ENCODE measurements around the gene NUP35. TPM values are rescaled to one million over a fixed set of nuclear protein-coding genes. Genes with fewer than 3 reads are reported as not detected.

The NUP35 gene
- total and polyA plus RNA-seq, 2 donors (not counting 1 experiment from before 2014, with no cell fraction given) = 8.9 to 10.0 TPM

DNA sequence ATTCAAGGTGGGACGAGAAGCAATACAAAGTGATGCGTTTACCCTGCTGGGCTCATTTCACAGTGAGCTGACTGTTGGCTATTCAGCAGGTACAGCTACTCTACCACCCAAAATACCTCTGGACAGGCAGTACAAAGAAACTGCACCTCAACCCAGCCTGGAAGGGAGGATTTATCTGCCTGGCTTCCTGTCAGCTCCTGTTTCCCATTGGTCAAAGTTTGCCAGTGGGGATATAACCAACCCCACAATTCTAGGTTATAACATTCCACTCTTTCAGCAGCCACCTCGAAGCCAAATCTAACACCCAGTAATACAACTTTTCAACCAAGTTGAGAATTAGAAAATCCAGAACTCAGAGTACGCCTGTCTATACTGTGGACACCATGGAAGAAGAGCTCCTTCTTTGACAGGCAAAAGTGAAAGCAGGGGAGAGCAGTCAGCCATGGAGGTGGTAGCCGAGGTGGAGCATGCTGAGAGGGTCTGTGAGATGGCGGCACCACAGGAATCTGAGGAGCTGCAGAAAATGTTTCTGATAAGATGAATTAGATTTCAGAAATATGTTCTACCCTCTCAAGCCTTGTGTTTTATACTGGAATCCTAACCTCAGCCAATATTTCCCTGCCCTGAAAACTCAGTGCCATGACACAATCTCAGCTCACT is 34.9 kb upstream of the NUP35 start:
- H2AFZ ChIP-seq (ENCODE audit: low read length) = no peak overlapping the region
- no peak for TF ChIP-seq EZH2 (IDR thresholded peaks at IDR 0.05; ENCODE audit: low read length, missing control alignments)
- TF ChIP-seq, protein P1, sequence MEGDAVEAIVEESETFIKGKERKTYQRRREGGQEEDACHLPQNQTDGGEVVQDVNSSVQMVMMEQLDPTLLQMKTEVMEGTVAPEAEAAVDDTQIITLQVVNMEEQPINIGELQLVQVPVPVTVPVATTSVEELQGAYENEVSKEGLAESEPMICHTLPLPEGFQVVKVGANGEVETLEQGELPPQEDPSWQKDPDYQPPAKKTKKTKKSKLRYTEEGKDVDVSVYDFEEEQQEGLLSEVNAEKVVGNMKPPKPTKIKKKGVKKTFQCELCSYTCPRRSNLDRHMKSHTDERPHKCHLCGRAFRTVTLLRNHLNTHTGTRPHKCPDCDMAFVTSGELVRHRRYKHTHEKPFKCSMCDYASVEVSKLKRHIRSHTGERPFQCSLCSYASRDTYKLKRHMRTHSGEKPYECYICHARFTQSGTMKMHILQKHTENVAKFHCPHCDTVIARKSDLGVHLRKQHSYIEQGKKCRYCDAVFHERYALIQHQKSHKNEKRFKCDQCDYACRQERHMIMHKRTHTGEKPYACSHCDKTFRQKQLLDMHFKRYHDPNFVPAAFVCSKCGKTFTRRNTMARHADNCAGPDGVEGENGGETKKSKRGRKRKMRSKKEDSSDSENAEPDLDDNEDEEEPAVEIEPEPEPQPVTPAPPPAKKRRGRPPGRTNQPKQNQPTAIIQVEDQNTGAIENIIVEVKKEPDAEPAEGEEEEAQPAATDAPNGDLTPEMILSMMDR (conservative IDR thresholded peaks at IDR 0.05 in 1 of 2, IDR thresholded peaks at IDR 0.05 in 1 of 2; ENCODE audit: low read depth in 1 of 2, low read length in 2 of 2) = no peak
- no peaks in the 10 kb centered on the region for H3K4me1 ChIP-seq (ENCODE audit: control insufficient read depth, extremely low read depth, insufficient read depth, low read length)
- no peak overlapping the region for H3K27ac ChIP-seq (ENCODE audit: insufficient read depth, low read length)
- H3K9ac ChIP-seq (ENCODE audit: insufficient read depth, low read length) = no peak overlapping the region
- no peaks in the 10 kb centered on the region for H3K27me3 ChIP-seq (ENCODE audit: control insufficient read depth, insufficient read depth, low read length)
- no peak overlapping the region for H3K4me2 ChIP-seq (ENCODE audit: extremely low read depth, insufficient read depth, low read length)
- H3K36me3 ChIP-seq (ENCODE audit: control insufficient read depth, insufficient read depth, low read length) = no peaks in the 10 kb centered on the region
- no peak overlapping the region for H3K4me3 ChIP-seq (replicated peaks in 1 of 4; ENCODE audit: control extremely low read depth in 1 of 4, insufficient read depth in 1 of 4, low read depth in 3 of 4, low read length in 4 of 4)
- no peak for DNase-seq (ENCODE audit: low read depth in 2 of 2)
- no peaks in the 10 kb centered on the region for H3K79me2 ChIP-seq (ENCODE audit: control insufficient read depth, insufficient read depth, low read length)
- no peaks in the 10 kb centered on the region for H3K9me3 ChIP-seq (ENCODE audit: control insufficient read depth, insufficient read depth, low read depth, low read length)
- H4K20me1 ChIP-seq (ENCODE audit: control insufficient read depth, extremely low read depth, insufficient read depth, low read length) = no peaks in the 10 kb centered on the region

GRCh38 chr2:183091318-183091953 is 32.8 kb upstream of the NUP35 start:
- Histone ChIP-seq H3K36me3 (ENCODE audit: control insufficient read depth, insufficient read depth, low read length) (no peaks in the 10 kb centered on the region), H3K9ac (ENCODE audit: insufficient read depth, low read length) (no peak overlapping the region), H4K20me1 (ENCODE audit: control insufficient read depth, extremely low read depth, insufficient read depth, low read length) (no peaks in the 10 kb centered on the region), H3K27me3 (ENCODE audit: control insufficient read depth, insufficient read depth, low read length) (no peaks in the 10 kb centered on the region), H3K4me1 (ENCODE audit: control insufficient read depth, extremely low read depth, insufficient read depth, low read length) (no peaks in the 10 kb centered on the region), H3K4me2 (ENCODE audit: extremely low read depth, insufficient read depth, low read length) (no peak overlapping the region), H3K4me3 (replicated peaks in 1 of 4; ENCODE audit: control extremely low read depth in 1 of 4, insufficient read depth in 1 of 4, low read depth in 3 of 4, low read length in 4 of 4) (no peak overlapping the region), H3K9me3 (ENCODE audit: control insufficient read depth, insufficient read depth, low read depth, low read length) (no peaks in the 10 kb centered on the region), H3K27ac (ENCODE audit: insufficient read depth, low read length) (no peak overlapping the region), H2AFZ (ENCODE audit: low read length) (no peak overlapping the region), H3K79me2 (ENCODE audit: control insufficient read depth, insufficient read depth, low read length) (no peaks in the 10 kb centered on the region)
- TF ChIP-seq EZH2 (IDR thresholded peaks at IDR 0.05; ENCODE audit: low read length, missing control alignments) = no peak
- TF ChIP-seq, protein P1 (conservative IDR thresholded peaks at IDR 0.05 in 1 of 2, IDR thresholded peaks at IDR 0.05 in 1 of 2; ENCODE audit: low read depth in 1 of 2, low read length in 2 of 2) = no peak
- DNase-seq (ENCODE audit: low read depth in 2 of 2) = no peak

- no peaks in the 10 kb centered on the region for H3K27me3 ChIP-seq (ENCODE audit: control insufficient read depth, insufficient read depth, low read length)
- H3K36me3 ChIP-seq (ENCODE audit: control insufficient read depth, insufficient read depth, low read length) = no peaks in the 10 kb centered on the region
- H3K4me2 ChIP-seq (ENCODE audit: extremely low read depth, insufficient read depth, low read length) = no peak overlapping the region
- H3K9me3 ChIP-seq (ENCODE audit: control insufficient read depth, insufficient read depth, low read depth, low read length) = no peaks in the 10 kb centered on the region
- H3K79me2 ChIP-seq (ENCODE audit: control insufficient read depth, insufficient read depth, low read length) = no peaks in the 10 kb centered on the region
- H3K4me1 ChIP-seq (ENCODE audit: control insufficient read depth, extremely low read depth, insufficient read depth, low read length) = no peaks in the 10 kb centered on the region
- H4K20me1 ChIP-seq (ENCODE audit: control insufficient read depth, extremely low read depth, insufficient read depth, low read length) = no peaks in the 10 kb centered on the region
- TF ChIP-seq, protein P1 (conservative IDR thresholded peaks at IDR 0.05 in 1 of 2, IDR thresholded peaks at IDR 0.05 in 1 of 2; ENCODE audit: low read depth in 1 of 2, low read length in 2 of 2) = no peak
- TF ChIP-seq EZH2 (IDR thresholded peaks at IDR 0.05; ENCODE audit: low read length, missing control alignments) = no peak
- DNase-seq (ENCODE audit: low read depth in 2 of 2) = no peak
- H3K27ac ChIP-seq (ENCODE audit: insufficient read depth, low read length) = no peak overlapping the region
- no peak overlapping the region for H2AFZ ChIP-seq (ENCODE audit: low read length)
- H3K4me3 ChIP-seq (replicated peaks in 1 of 4; ENCODE audit: control extremely low read depth in 1 of 4, insufficient read depth in 1 of 4, low read depth in 3 of 4, low read length in 4 of 4) = no peak overlapping the region
- no peak overlapping the region for H3K9ac ChIP-seq (ENCODE audit: insufficient read depth, low read length)
These were observed 32.3 kb upstream of the NUP35 start for GRCh38 chr2:183091954-183092345.
